OCI-LY3 (cell line): ENCODE measurements around the gene GRAMD1C.

Experiments
- H2AFZ ChIP-seq: fragments of 200-600, 300-600 bp; shearing (Covaris generic); 2 replicates; pipeline ENCODE4 v1.6.0; 2014; ENCODE audit warnings: antibody characterized with exemption, low read depth, low read length
- H3K27ac ChIP-seq: fragments of 200-600, 300-600 bp; sonication (generic); 2 replicates; pipeline ENCODE4 v1.5.1; 2014; ENCODE audit warnings: mild to moderate bottlenecking, low read length, moderate library complexity, mixed read lengths
- H3K27me3 ChIP-seq: fragments of 200-600, 300-600 bp; sonication (generic); 2 replicates; pipeline ENCODE4 v1.6.1; 2014; ENCODE audit warnings: low read depth, low read length, mixed read lengths
- H3K36me3 ChIP-seq: fragments of 200-600, 300-600 bp; sonication (generic); replicated peaks from 2 replicates; pipeline ENCODE3; 2014; ENCODE audit warnings: low read depth, low read length, mixed read lengths
- H3K4me1 ChIP-seq: fragments of 300-600, 200-600 bp; sonication (generic); 2 replicates; pipeline ENCODE4 v1.6.1; 2014; ENCODE audit warnings: low read length, mixed read lengths
- H3K4me2 ChIP-seq: fragments of 200-600, 300-600 bp; sonication (generic); 2 replicates; pipeline ENCODE4 v1.6.1; 2014; ENCODE audit warnings: low read length, mixed read lengths
- H3K4me3 ChIP-seq: fragments of 300-600, 200-600 bp; sonication (generic); 2 replicates; pipeline ENCODE4 v1.5.1; 2014; ENCODE audit warnings: antibody characterized with exemption, mild to moderate bottlenecking, low read length, moderate library complexity
- H3K79me2 ChIP-seq: fragments of 300-600, 200-600 bp; shearing (Covaris generic); 2 replicates; pipeline ENCODE4 v1.6.1; 2014; ENCODE audit warnings: mild to moderate bottlenecking, low read length, mixed read lengths
- H3K9ac ChIP-seq: fragments of 300-600, 200-600 bp; shearing (Covaris generic); 2 replicates; pipeline ENCODE4 v1.6.0; 2014; ENCODE audit warnings: mild to moderate bottlenecking, low read length, moderate library complexity
- H3K9me3 ChIP-seq: fragments of 200-600, 300-600 bp; shearing (Covaris generic); 2 replicates; pipeline ENCODE4 v1.6.1; 2014; ENCODE audit warnings: low read length, mixed read lengths; ENCODE audit not compliant: insufficient read depth
- H4K20me1 ChIP-seq: fragments of 200-600, 300-600 bp; sonication (generic); 2 replicates; pipeline ENCODE4 v1.6.1; 2016; ENCODE audit warnings: low read length, mixed read lengths; ENCODE audit not compliant: insufficient read depth
- CTCF ChIP-seq: fragments of 200-600, 300-600 bp; sonication (generic); IDR thresholded peaks from 2 replicates; pipeline ENCODE4 v1.5.1; 2014; ENCODE audit warnings: antibody characterized with exemption, low read length, low read depth
- EZH2phosphoT487 ChIP-seq: fragments of 200-600 bp; shearing (Covaris generic); IDR thresholded peaks from 2 replicates; pipeline ENCODE4 v1.6.1; 2018; ENCODE audit warnings: antibody characterized with exemption, mixed run types, low read depth

The GRAMD1C gene

DNA sequence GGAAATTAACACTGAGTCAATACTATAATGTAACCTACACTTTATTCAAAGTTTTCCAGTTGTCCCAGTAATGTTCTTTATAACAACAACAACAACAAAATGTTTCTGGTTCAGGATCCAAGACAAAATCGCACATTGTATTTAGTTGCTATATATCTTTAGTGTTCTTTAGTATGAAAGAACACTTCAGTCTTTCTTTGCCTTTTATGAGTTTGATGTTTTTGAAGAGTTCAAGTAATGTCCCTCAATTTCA is 7.6 kb upstream of the GRAMD1C start:
- no peaks in the 10 kb centered on the region for H3K27me3 ChIP-seq
- peaks cover 9% of the 10 kb centered on the region; the same call in 1 of the 2 replicates for H3K9me3 ChIP-seq
- H2AFZ ChIP-seq: no peak overlapping the region
- no peak for TF ChIP-seq EZH2phosphoT487
- no peak for TF ChIP-seq CTCF
- H3K27ac ChIP-seq: no peak overlapping the region
- no peak overlapping the region for H3K4me2 ChIP-seq
- H3K36me3 ChIP-seq: peaks cover 7% of the 10 kb centered on the region
- H3K79me2 ChIP-seq: no peaks in the 10 kb centered on the region
- H4K20me1 ChIP-seq: no peaks in the 10 kb centered on the region
- H3K9ac ChIP-seq: no peak overlapping the region
- peaks cover 36% of the 10 kb centered on the region for H3K4me1 ChIP-seq
- H3K4me3 ChIP-seq: no peak overlapping the region

DNA sequence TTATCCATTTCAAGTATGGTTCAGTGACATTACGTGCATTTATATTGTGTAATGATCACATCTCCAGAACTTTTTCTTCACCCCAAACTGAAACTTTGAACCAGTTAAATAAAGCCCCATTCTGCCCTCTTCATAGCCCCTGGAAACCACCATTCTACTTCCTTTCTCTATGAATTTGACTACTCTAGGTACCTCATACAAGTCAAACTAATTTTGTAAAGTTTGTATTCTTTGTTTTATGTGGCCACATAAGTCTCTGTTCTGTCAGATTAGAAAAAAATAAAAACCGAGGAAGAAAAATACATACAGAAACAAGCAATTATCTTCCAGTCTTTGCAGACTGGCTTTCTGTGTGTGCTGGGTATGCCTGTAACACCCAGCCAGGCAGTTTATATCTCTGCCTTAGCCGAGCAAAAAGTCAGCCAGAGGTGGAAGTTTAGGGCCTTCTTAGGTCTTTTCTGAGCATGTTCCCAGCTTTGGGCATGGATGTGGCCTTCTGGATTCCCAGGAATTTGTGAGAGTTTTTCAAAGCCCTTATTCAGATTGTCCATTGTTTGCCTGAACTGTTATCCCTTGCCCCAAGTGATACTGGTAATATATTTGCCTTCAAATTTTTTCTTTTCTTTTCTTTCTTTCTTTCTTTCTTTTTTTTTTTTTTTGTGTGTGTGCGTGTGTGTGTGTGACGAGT is 6.0 kb upstream of the GRAMD1C start:
- H3K9ac ChIP-seq: 0 out of 2 replicates have a peak overlapping the region, but pooled peaks have one; percentile 2
- no peaks in the 10 kb centered on the region for H3K79me2 ChIP-seq
- peak overlapping the region; percentile 48 for H3K27ac ChIP-seq
- H3K36me3 ChIP-seq: peaks cover 7% of the 10 kb centered on the region
- no peaks in the 10 kb centered on the region for H4K20me1 ChIP-seq
- peaks cover 9% of the 10 kb centered on the region; the same call in 1 of the 2 replicates for H3K9me3 ChIP-seq
- no peak for TF ChIP-seq EZH2phosphoT487
- TF ChIP-seq CTCF: no peak
- peak overlapping the region; percentile 55; the same call in 1 of the 2 replicates for H2AFZ ChIP-seq
- no peaks in the 10 kb centered on the region for H3K27me3 ChIP-seq
- H3K4me2 ChIP-seq: peak overlapping the region; percentile 28
- H3K4me1 ChIP-seq: peaks cover 32% of the 10 kb centered on the region
- H3K4me3 ChIP-seq: no peak overlapping the region; the same call in 1 of the 2 replicates

GRCh38 chr3:113834983-113835382 is 3.6 kb upstream of the GRAMD1C start:
- H3K36me3 ChIP-seq: peaks cover 7% of the 10 kb centered on the region
- no peak overlapping the region for H2AFZ ChIP-seq
- peaks cover 9% of the 10 kb centered on the region; the same call in 1 of the 2 replicates for H3K9me3 ChIP-seq
- H3K4me3 ChIP-seq: no peak overlapping the region
- H3K4me2 ChIP-seq: no peak overlapping the region
- no peak overlapping the region for H3K27ac ChIP-seq
- no peaks in the 10 kb centered on the region for H3K27me3 ChIP-seq
- no peak overlapping the region for H3K9ac ChIP-seq
- H3K4me1 ChIP-seq: peaks cover 20% of the 10 kb centered on the region
- no peak for TF ChIP-seq EZH2phosphoT487
- TF ChIP-seq CTCF: no peak
- no peaks in the 10 kb centered on the region for H3K79me2 ChIP-seq
- no peaks in the 10 kb centered on the region for H4K20me1 ChIP-seq

DNA sequence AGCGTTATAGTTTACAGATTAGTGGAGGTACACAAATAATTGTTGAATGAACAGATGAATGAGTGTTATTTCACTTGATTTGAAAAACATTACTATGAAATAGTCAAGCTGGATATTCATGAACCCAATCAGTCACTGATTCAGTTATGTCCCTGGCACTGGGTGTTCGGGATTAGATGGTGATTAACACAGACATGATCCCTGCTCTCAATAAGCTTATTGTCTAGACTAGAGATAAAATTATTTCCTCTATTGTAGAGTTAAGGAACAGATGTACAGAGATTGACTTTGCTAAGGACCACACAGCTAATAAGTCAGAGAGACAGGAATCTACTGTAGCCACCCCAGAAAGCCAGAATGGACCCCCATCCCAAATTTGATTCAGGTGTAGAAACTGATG is 963 bp downstream of the GRAMD1C start:
- H4K20me1 ChIP-seq: no peaks in the 10 kb centered on the region
- no peaks in the 10 kb centered on the region for H3K79me2 ChIP-seq
- TF ChIP-seq CTCF (no peak), EZH2phosphoT487 (no peak)
- peak overlapping the region; percentile 97 for H2AFZ ChIP-seq
- H3K4me2 ChIP-seq: peak overlapping the region; percentile 91
- no peaks in the 10 kb centered on the region for H3K36me3 ChIP-seq
- H3K27ac ChIP-seq: no peak overlapping the region
- H3K4me1 ChIP-seq: no peaks in the 10 kb centered on the region; the same call in 1 of the 2 replicates
- H3K9ac ChIP-seq: 0 out of 2 replicates have a peak overlapping the region, but pooled peaks have one; percentile 69
- no peaks in the 10 kb centered on the region for H3K27me3 ChIP-seq
- peak overlapping the region; percentile 86 for H3K4me3 ChIP-seq
- no peaks in the 10 kb centered on the region for H3K9me3 ChIP-seq
